Activated naive CD4-positive, alpha-beta T cell treated with anti-CD3 and anti-CD28 coated beads, Interleukin-2, amount 50 U/mL, for 16 hours (primary cell): ENCODE results near the gene ATP6V1G1.
A peak's percentile ranks its signal among the peaks of the same experiment; 100 is the strongest.
"Not testable (repeated sequence)": the region's sequence is repeated elsewhere in the genome, so short reads cannot be mapped to it uniquely, and the experiment has no call there.

Experiments
- DNase-seq: peaks from one replicate; pipeline ENCODE4 v3.0.0-alpha.2; 2020

ATP6V1G1 gene

DNA sequence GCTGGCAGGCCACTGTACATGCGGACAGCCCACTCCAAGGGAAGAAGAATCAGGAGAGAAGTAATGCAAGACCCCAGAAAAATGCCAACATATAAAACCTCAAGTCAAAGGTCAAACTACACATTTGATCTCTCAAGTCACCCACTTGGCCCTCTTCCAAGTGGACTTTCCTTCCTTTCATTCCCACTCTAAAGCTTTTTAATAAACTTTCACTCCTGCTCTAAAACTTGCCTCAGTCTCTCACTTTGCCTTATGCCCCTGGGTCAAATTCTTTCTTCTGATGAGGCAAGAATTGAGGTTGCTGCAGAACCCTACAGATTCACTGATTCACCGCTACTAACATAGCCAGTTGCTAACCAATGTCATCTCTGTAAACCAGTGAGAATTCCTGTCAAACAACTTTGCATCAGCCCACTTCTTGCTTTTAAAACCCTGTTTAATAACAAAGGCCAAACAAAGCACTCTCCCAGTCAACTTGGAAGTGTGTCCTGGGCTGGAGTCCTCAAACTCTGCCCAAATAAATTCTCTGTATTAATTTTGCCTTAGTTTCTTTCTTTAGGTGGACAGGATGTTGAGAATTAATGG lies 6.9 kb upstream of the ATP6V1G1 start:
- no peak for DNase-seq

DNA sequence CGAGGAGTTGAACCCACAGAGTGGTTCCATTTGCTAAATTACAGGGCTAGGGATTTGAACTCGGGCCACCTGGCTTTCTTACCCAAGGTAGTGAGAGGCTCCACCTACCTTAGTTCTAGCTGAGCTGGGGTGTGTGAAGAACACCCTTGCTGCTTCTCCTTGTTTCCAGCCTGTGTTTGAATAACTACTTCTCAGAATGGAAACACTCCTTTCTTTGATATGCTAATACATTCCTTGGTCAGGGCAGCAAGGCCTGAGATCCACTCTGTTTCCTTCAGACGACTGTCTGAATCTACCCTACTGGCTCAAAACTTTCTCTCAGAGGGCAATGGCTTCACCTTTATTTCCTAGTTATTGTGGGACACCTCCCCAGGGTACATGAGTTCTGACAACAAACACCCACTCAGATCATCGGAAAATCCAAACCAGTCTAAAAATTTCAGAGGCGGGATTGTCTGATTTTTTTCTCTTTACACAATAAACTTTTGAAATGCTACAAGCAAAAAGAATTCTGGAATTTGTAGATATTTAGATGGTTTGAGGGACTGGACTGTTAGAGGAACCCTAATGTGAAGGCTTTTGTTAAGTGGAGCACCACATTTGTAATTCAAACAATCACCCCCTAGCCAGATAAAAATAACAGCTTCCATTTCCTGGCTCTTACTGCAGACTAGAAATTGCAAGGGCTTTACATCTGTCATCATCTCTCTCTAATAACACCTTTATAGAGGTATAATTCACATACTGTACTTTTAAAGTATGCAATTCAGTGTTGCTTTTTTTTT lies 4.0 kb upstream of the ATP6V1G1 start:
- DNase-seq, result no peak

DNA sequence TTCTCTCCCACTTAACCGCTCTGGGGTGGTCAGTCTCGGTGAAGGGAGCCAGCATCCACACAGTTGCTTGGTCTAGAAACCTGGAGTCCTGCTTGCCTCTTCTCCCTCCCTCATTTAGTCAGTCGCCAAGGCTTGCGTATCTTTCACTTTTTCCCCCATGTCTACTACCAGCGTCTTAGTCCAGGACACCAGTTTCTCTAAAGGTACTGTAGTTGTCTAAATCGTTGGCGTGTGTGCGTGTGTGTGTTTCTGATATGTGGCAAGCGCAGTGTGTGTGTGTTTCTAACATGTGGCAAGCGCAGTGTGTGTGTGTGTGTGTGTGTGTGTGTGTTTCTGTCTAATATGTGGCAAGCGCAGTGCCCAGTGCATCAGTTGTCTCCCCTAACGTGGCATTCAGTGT lies 641 bp downstream of the ATP6V1G1 start:
- DNase-seq, result peak; percentile 25

DNA sequence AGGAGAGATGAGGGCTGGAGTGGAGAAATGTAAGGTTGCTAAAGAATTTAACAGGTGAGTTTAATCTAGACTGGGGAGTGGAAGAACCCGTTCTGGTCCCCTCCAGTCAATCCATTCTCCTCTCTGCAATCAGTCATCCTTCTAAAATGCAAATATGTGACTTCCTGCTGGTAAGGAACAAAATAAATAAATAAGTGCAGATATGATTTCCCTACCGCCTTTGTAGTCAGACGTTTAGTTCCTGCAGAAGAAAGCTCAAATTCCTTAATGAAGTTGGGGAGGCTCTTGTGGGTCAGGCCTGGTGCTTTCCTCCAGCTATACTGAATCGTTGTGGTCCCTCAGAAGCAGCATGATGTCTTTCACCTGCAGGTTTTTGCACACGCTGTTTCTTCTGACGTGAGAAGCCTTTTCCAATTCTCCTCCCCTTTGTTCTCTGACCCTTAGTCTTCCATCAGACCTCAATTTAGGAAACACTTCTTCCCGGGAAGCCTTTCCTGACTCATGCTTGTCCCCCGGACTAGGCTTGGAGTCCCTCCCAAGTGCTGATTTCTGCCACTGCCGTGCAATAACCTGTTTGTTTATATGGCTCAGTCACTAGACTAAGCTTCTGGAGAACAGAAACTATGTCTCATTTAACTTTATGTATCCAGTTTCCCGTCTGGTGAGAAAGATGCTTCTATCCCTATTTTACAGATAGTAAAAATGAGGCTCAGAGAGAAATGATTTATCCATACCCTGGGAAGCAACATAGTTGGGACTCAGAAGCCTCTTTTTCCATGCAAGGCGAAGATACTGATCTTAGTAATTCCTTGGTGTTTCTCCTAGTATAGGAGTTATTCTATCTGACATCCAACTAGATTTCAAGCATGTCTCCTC lies 1.3 kb downstream of the ATP6V1G1 start:
- DNase-seq, result no peak

DNA sequence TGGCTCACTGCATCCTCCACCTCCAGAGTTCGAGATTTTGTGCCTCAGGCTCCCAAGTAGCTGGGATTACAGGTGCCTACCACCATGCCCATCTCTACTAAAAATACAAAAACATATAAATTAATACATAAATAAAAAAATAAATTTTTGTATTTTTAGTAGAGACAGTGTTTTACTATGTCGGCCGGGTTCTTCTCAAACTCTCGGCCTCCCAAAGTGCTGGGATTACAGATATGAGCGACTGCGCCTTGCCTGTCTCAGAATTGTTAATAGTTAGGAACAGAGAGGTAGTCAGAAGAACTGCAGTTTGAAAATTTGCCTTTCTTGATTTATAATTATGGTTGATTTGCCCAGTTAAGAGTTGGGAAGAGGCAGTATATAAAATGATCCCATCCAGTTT lies 2.8 kb downstream of the ATP6V1G1 start:
- no peak for DNase-seq

DNA sequence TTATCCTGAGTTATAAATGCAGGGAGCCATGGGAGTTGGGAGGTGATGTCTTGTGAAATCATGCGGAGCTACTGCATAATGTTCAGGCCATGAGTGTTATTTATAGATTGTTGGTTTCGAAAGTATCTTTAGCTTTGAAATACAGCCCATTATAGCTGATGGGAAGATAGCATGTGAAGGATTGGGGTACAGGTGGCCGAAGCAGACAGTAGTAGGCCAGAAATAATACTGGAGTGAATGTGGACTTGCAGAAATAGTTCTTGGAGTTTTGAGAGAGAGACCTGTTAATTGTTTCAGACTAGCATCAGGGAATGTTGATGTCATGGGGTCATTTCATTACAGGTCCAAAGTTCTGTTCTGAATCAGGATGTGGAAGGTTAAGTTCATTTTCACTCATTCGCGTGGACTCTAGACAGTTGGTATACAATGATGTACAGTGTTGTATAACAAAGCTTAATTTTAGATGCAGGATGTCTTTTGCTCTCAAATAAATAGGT lies 3.8 kb downstream of the ATP6V1G1 start:
- DNase-seq, result no peak

DNA sequence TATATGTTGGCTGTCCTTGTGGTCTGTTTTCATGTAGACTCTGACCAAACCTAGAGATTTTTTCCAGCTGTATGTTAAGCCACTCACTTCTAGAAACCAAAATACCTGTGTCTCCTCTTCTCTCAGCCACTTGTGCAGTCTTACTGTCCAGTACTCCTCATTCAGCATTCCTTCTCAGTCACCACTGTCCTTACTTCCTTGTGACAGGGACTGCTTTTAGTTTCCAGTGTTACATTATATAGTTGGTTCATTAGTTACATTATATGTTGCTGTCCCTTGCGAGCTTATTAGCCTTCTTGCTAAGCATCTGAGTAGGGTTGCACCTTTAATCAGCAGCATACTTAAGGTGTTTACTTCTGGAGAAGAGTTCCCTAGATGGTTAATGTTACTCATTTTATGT lies 4.3 kb downstream of the ATP6V1G1 start:
- DNase-seq, result no peak

DNA sequence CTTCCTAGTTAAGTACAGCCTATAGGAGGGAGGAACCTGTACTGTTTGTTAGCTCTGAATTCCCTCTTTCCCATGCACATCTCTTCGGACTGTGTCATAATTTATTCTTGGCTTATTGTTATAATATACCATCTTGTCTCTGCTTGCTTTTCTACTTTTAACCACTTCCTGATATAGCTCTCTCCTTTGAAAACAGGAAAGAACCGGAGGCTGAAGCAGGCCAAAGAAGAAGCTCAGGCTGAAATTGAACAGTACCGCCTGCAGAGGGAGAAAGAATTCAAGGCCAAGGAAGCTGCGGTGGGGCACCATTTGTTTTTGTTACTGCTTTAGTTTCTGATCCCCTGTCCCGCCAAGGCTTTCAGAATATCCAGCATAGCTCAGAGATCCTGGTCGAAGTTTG lies 4.8 kb downstream of the ATP6V1G1 start:
- peak; percentile 37 for DNase-seq

DNA sequence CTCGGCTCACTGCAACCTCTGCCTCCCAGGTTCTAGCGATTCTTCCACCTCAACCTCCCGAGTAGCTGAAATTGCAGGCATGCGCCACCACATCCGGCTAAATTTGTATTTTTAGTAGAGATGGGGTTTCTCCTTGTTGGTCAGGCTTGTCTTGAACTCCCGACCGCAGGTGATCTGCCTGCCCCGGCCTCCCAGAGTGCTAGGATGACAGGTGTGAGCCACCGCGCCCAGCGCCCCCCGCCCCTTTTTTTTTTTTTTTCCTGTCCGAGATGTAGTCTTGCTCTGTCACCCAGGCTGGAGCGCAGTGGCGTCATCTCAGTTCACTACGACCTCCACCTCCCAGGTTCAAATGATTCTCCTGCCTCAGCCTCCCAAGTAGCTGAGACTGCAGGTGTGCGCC lies 6.6 kb downstream of the ATP6V1G1 start:
- no peak for DNase-seq

DNA sequence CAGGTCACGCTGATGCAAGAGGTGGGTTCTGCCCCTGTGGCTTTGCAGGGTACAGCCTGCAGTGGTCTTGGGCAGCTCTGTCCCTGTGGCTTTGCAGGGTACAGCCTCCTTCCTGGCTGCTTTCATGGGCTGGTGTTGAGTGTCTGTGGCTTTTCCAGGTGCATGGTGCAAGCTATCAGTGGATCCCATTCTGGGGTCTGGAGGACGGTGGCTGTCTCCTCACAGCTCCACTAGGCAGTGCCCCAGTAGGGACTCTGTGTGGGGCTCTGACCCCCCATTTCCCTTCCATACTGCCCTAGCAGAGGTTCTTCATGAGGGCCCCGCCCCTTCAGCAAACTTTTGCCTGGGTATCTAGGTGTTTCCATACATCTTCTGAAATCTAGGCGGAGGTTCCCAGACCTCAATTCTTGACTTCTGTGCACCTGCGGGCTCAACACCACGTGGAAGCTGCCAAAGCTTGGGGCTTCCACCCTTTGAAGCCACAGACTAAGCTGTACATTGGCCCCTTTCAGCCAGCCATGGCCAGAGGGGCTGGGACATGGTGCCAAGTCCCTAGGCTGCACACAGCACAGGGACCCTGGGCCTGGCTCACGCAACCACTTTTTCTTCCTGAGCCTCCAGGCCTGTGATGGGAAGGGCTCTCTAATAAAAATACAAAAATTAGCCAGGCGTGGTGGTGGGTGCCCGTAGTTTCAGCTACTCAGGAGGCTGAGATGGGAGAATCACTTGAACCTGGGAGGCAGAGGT lies 13.1 kb downstream of the ATP6V1G1 start:
- not testable (repeated sequence) for DNase-seq

DNA sequence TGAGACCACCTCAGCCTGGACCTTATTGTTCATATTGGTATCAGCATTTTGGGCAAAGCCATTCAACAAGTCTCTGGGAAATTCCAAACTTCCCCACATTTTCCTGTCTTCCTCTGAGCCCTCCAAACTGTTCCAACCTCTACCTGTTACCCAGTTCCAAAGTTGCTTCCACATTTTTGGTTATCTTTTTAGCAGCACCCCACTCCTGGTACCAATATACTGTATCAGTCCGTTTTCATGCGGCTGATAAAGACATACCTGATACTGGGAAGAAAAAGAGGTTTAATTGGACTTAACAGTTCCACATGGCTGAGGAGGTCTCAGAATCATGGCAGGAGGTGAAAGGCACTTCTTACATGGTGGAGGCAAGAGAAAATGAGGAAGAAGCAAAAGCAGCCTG lies 14.2 kb downstream of the ATP6V1G1 start:
- not testable (repeated sequence) for DNase-seq

DNA sequence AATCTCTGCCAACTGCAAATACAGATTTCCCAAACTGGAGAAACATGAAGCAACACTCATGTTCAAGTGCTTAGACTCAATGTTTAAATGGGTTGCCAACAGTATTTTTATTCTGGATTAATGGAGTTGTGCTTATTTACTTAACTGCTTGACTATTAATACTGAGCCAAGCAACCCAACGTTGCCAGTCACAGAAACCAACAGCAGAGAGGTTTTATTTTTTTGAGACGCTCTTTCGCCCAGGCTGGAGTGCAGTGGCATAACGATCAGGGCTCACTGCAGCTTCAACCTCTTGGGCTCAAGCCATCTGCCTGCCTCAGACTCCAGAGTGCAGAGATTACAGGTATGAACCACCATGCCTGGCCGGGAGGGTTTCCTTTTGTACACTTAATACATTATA lies 15.1 kb downstream of the ATP6V1G1 start:
- DNase-seq, result no peak

DNA sequence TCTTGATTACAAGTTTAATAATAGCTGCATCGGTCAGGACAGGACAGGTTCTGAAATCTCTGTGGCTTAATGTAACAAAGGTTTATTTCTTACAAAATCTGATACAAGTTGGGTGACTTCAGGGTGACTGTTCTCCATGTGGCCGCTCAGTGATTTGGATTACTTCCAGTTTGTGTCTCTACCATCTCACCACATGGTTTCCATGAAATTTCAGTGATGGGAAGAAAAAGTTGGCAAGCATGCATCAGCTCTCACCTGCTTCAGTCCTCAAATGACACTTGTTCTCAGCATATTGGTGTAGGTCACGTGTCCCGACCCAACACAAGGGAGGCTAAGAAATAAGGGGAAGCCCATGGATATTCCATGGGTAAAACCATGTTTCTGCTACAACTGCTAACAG lies 15.7 kb downstream of the ATP6V1G1 start:
- DNase-seq, result no peak

DNA sequence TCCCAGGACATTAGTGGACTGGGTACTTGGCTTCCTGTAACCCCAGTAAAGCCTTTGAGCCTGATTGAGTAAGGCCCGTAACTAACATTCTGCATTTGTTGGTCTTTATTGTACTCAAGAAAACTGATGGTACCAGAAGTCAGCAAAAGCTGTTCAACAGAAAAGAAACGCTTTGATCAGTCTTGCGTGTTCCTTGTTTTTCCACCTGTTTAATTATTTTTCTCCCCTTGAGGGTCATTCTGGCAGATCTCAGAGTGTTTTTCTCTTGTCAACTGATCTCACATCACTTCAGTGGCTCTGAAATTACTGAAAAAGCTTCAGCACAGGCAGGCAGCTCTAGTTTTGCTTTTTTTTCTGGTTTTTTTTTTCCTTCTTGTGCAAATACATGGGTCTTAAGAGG lies 17.4 kb downstream of the ATP6V1G1 start:
- DNase-seq, result no peak

DNA sequence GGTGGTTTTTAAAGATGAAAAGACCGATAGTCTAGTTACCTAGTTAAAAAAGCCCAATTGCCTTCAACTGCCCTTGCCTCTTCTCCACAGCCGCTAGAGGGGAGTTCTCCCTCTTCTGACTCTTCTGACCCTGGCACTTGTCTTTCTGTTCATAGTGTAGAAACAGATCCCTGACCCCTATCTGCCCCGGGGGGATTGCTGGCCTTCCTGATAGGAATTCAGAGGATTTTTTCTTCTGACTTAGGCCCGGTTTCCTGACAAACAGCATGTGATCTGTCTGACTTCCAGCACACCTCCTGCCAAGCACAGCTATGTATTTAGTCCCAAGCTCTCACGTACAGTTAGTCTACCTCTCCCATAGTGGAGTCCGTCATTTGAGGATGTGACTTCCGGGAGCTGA lies 18.5 kb downstream of the ATP6V1G1 start:
- no peak for DNase-seq

DNA sequence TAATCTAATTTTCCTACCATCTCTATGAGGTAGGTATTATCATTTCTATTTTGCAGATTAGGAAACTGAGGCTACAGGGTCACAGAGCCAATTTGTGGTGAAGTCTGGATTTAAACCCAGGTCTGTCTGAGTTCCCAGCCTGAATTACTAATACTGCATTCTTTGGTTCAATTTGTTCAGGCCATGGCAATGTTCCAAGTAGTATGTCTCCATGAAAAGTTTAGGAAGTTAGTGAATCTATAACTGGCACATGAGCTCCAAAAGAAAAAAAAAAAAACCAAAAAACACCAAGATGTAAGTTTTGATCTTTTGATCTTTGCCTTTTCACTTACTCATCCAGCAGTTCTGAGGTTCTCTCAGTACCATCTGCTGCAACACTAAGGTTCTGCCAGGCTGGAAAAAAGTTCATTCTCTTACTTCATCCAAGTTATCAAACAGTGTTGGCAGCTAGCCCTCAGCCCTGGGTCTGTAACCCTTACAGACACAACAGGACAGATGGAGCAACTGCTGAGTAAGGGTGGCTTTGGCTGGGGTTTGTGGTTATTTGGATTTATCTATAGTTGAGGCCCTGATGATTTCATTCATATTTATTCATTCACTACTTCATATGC lies 19.1 kb downstream of the ATP6V1G1 start:
- DNase-seq, result no peak

DNA sequence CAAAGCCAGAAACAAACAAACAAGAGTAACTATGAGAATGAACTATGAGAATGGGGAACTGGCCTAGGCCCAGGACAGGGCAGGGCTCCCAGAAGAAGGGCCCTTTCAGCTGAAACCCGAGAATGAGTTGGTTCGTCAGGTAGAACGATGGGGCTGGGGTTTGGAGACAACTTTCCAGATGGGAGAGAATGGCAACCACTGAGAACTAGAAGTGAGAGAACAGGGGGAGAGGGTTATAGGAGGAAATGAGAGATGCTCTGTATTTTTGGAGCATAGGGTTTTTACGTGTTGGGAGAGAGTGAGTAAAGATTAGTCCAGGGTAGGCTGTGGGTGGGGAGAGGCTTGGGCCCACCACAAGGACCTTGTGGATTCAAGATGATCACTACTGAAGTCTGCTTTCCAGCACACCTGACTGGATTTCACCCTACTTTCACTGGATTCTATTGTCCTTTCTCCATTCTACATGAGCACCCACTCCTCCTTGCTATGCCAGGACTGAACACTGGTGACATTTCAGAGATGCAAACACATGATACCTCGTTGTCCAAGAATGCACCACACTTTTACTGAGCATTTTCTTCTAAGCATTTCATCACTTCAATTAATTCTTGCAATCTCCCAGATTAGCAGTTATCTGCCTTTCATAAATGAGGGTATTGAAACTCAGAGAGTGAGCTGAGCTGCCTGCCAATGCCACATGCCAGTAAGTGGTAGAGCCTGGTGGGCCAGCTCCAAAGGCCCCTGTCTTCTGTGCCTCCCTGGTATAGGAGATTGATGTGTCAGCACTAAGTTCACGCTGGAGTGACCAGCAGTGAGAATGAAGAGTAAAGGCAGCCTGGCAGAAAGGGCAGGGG lies 20.3 kb downstream of the ATP6V1G1 start:
- no peak for DNase-seq

DNA sequence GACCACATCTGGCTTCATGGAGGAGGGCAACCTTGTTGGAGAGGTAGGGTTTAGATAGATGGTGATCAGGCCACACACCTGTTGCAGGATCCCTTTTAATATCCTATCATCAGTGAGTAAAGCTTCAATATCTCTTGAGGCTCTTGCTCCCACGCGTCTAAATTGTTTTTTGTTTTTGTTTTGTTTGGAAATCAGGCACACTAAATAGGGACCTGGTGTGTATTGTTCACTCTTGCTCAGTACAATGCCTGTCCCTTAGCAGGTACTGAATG lies 20.9 kb downstream of the ATP6V1G1 start:
- DNase-seq, result no peak

DNA sequence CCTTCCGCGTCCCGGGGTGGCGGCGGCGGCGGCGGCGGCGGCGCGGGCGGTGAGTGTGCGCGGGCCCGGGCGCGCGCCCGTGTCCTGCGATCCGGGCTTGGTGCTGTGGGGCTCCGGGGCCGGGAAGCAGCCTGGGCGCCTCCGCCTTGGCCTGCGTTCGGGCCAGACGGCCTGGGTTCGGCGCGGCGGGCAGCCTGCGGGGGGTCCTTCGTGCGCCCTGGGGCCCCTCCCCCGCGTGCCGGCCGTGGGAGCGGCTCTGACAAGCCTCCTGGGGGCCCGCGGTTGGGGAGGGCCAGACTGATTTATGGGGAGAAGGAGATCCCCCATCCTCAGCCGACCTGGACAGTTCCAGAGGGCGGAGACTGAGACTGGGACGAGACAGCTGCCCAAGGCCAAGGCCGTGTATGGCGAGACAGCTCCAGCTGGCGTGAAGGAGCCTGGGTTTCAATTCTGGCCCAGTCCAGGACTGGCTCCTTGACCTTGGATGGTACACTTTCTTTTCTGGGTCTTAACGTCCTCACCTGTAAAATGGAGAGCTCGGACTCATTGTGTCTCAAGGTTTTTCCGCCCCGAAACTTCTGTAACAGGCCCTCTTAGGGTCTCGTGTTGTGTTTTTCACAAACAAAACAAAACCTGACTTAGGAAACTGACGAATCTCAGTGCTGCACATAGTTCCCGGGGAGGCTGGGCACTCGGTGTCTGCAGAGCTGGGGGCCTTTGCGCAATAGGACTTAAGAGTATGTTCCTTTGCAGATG lies 24.1 kb downstream of the ATP6V1G1 start:
- DNase-seq, result peak; percentile 59

DNA sequence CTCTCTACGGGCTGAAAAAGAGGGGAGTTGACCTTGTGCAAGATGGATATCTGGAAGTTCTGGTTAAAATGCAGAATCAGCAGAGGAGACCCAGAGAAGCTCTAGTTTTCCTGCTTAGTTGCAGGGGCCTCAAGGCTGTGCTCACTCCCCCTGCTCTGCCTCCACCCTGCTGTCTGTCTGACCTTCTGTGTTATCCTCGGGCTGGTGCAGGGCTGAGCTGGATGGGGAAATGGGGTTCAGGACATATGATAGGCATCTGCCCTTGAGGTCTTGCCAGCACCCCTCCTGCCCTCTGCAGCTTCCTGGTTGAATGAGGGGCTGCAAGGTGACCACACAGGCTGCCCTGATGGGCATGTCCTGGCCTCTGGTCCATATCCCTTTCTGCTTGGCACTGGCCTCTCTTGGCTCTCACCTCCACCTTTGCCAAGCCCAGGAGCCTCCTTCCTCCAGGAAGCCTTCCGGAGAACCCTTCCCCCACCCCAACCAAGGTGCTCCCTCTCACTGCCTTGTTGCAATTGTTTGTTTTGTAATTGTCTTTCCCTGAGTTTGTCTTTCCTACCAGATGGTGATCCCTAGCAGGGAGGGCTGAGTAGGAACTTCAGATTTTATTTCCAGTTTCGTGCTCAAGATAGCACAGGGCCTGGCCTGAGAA lies 24.8 kb downstream of the ATP6V1G1 start:
- no peak for DNase-seq
